Transverse colon (tissue), 4 donors: ENCODE results near the gene SFTPA2. TPM values are rescaled to one million over a fixed set of nuclear protein-coding genes. Genes with fewer than 3 reads are reported as not detected.
"Not testable (repeated sequence)": the region's sequence is repeated elsewhere in the genome, so short reads cannot be mapped to it uniquely, and the experiment has no call there.

ENCODE experiments used
- DNase-seq: peaks from one replicate; pipeline ENCODE4 v3.0.0-alpha.2; 2019
- H3K27ac ChIP-seq, 4 donors: fragments of 200-600 bp; sonication (generic); 2 replicates each; pipeline ENCODE4 v1.5.1; 2016 to 2018; ENCODE audit warnings: inconsistent platforms in 4 of 4
- H3K27me3 ChIP-seq: fragments of 200-600 bp; sonication (generic); 2 replicates; pipeline ENCODE4 v1.5.1; 2017; ENCODE audit warnings: inconsistent platforms
- H3K36me3 ChIP-seq, 4 donors: fragments of 200-600 bp; sonication (generic); 2 replicates each; pipeline ENCODE4 v1.5.1; 2017 to 2019; ENCODE audit warnings: inconsistent platforms in 4 of 4
- H3K4me1 ChIP-seq, 4 donors: fragments of 200-600 bp; sonication (generic); 2 replicates each; pipeline ENCODE4 v1.5.1; 2017 to 2020; ENCODE audit warnings: inconsistent platforms in 4 of 4
- H3K4me3 ChIP-seq, 4 donors: fragments of 200-600 bp; sonication (generic); 1 replicate in 1 of 4; 2 replicates in 3 of 4; pipeline versions ENCODE4 v1.5.1 to v1.6.1; 2017 to 2019; ENCODE audit warnings: inconsistent platforms in 4 of 4
- H3K9me3 ChIP-seq, 2 donors: fragments of 200-600 bp; sonication (generic); 2 replicates each; pipeline ENCODE4 v1.5.1; 2017 to 2019; ENCODE audit warnings: inconsistent platforms in 2 of 2
- EP300 ChIP-seq: sonication (generic); formaldehyde crosslinking; IDR thresholded peaks from one replicate; pipeline ENCODE4 v1.6.1; 2017; ENCODE audit warnings: antibody characterized with exemption, low read depth
- POLR2A ChIP-seq: fragments of 450-650 bp; IDR thresholded peaks from one replicate; pipeline ENCODE4 v1.6.1; 2016; ENCODE audit warnings: antibody characterized with exemption, mild to moderate bottlenecking, moderate library complexity
- POLR2AphosphoS5 ChIP-seq, 3 donors: sonication (generic); formaldehyde crosslinking; IDR thresholded peaks; one replicate each; pipeline ENCODE4 v1.6.1; 2016; ENCODE audit warnings: antibody characterized with exemption in 3 of 3
- WGBS, 2 donors: methylation state at CpG; one replicate each; pipeline ENCODE4 v1.1.5; 2018; ENCODE audit warnings: low coverage in 1 of 2; 5-methylcytosine and 5-hydroxymethylcytosine counted together
- in situ Hi-C, 4 donors: fragments of 200-750 bp; cut with MboI; loops; one replicate each; pipeline versions ENCODE4 v1.15.0 to v1.15.1; 2017; ENCODE audit warnings: low sequenced_read_pairs in 3 of 4, low pct_ligation_motif_present in 1 of 4, low pct_unique_long_range_greater_than_20kb in 1 of 4
- intact Hi-C: fragments of 100-400 bp; cut with DNase I; formaldehyde crosslinking; loops from one replicate; pipeline ENCODE4 v1.15.1; 2023; ENCODE audit warnings: low total_unique reads
- total RNA-seq, 4 donors: library from RNA; depleted of rRNA; stranded (reverse); fragments of >200 nt; gene quantifications; one replicate each; pipeline ENCODE4 v1.1.0, GENCODE V29; 2016
- TF ChIP-seq, protein P1 (sequence below), 5 experiments: fragments of 200-600 bp in 3 of 5; fragments of 450-650 bp in 2 of 5; sonication (generic) in 3 of 5; IDR thresholded peaks; 1 replicate in 2 of 5; 2 replicates in 3 of 5; pipeline ENCODE4 v1.5.1; 2016 to 2017; ENCODE audit warnings: antibody characterized with exemption in 5 of 5, inconsistent platforms in 3 of 5, mild to moderate bottlenecking in 2 of 5, moderate library complexity in 1 of 5

SFTPA2 gene
- total RNA-seq, 4 donors from 2014 or later: 0.32 to 4.9 (median 2.5) TPM

DNA sequence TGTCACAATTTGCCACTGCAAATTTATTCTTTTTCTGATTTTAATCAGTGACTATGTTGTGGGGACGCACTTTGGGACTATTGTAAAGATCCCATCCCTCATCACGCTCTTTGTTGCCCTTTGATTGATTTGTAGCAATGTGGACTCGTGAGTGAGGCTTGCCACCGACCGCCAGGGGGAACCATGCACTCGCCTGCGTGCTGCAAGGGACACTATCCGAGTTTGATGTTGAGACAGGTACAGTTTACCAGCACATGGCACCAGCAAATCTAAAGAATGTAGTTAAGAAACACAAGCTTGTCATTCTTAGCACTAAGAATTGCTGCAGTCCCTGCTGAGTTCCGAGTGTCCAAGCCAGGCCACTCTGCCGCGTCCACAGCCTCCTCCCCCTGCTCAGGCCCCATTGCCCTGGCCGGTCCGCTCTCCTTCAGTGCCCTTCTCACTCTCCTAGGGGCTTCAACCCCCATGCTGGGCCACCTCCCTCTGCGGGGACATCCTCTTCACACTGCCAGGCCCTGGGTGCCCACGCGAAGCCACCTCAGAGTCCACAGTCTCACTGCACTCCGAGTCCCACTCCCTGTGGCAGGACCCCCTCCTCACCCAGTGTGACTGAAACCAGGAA is 2.0 kb upstream of the SFTPA2 start:
- Histone ChIP-seq H3K36me3 (no peaks in the 10 kb centered on the region), H3K4me3 (no peak overlapping the region), H3K9me3 (no peaks in the 10 kb centered on the region), H3K4me1 (peaks cover 0 to 18% (median 8%) of the 10 kb centered on the region in 4 donors), H3K27me3 (no peaks in the 10 kb centered on the region), H3K27ac (no peak overlapping the region)
- TF ChIP-seq, protein P1, sequence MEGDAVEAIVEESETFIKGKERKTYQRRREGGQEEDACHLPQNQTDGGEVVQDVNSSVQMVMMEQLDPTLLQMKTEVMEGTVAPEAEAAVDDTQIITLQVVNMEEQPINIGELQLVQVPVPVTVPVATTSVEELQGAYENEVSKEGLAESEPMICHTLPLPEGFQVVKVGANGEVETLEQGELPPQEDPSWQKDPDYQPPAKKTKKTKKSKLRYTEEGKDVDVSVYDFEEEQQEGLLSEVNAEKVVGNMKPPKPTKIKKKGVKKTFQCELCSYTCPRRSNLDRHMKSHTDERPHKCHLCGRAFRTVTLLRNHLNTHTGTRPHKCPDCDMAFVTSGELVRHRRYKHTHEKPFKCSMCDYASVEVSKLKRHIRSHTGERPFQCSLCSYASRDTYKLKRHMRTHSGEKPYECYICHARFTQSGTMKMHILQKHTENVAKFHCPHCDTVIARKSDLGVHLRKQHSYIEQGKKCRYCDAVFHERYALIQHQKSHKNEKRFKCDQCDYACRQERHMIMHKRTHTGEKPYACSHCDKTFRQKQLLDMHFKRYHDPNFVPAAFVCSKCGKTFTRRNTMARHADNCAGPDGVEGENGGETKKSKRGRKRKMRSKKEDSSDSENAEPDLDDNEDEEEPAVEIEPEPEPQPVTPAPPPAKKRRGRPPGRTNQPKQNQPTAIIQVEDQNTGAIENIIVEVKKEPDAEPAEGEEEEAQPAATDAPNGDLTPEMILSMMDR (IDR thresholded peaks at IDR 0.05): peak; percentile 60 to 73 (median 72)
- TF ChIP-seq POLR2AphosphoS5 (IDR thresholded peaks at IDR 0.05): no peak
- intact Hi-C loops: no loop called here
- peak; percentile 71 for DNase-seq
- in situ Hi-C loops: loop anchor here in 3 of 4 donors (25.0 kb wide), 2 partner anchors 375 to 700 kb away; partner anchors contain the start of gene SFTPD (in 3 of the 3)
- WGBS, 2 donors: 46 to 60% methylated on average over 1 to 17 of the region's 17 CpGs

DNA sequence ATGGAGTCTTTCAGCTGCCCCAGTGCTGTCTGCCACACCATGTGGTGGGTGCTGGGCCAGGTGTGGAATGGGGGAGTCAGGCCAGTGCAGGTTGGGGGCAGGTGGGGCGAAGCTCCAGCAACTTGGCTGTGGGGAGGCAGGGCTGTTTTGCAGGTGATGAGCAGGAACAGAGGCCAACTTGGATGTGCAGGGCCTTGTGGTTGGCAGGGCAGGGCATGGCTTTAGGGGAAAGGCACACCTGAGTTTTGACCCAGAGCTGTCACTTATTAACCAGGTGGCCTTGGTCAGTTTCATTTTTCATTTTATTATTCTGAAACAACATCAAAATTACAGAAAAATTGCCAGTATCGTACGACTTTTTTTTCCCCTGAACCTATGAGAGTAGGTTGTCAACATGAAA is 1.1 kb upstream of the SFTPA2 start:
- Histone ChIP-seq H3K4me1 (peaks cover 0 to 18% (median 8%) of the 10 kb centered on the region in 4 donors), H3K27ac (peak overlapping the region in 1 of 4 donors; percentile 14), H3K36me3 (no peaks in the 10 kb centered on the region), H3K4me3 (no peak overlapping the region), H3K9me3 (no peaks in the 10 kb centered on the region), H3K27me3 (no peaks in the 10 kb centered on the region)
- WGBS, 2 donors: 48 to 60% methylated on average over 2 to 3 of the region's 3 CpGs
- intact Hi-C loops: no loop called here
- no peak for DNase-seq
- in situ Hi-C loops: loop anchor here in 3 of 4 donors (25.0 kb wide), 2 partner anchors 376 to 701 kb away; partner anchors contain the start of gene SFTPD (in 3 of the 3)
- TF ChIP-seq POLR2A (no peak), EP300 (no peak), POLR2AphosphoS5 (IDR thresholded peaks at IDR 0.05) (no peak)
- TF ChIP-seq, protein P1 (IDR thresholded peaks at IDR 0.05): no peak

DNA sequence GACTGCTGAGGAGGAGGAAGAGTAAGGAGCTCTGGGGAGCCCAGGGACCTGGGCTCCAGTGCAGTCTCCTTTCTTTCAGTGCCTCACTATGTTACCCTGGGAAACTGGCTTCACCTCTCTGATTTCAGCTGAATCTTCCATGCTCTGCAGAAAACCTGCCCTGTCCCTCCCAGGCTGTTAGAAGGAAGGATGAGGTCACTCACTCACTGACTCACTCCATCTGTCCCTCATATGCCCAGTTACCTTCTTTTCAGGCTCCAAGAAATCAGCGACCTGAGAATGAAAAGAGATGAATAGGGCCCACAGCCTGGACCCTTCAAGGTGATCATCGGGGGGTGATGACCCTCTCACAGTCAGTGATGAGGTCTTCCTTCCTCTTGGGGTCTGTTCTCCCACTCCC is 481 bp downstream of the SFTPA2 start:
- DNase-seq: no peak
- Histone ChIP-seq H3K27ac (peak overlapping the region in 2 of 4 donors; percentile 6 to 29), H3K4me3 (no peak overlapping the region), H3K27me3 (no peaks in the 10 kb centered on the region), H3K9me3 (no peaks in the 10 kb centered on the region), H3K36me3 (no peaks in the 10 kb centered on the region), H3K4me1 (peaks cover 0 to 18% (median 8%) of the 10 kb centered on the region in 4 donors)
- intact Hi-C loops: no loop called here
- in situ Hi-C loops: loop anchor here in 3 of 4 donors (5.0 to 25.0 kb wide), 3 partner anchors 53 to 703 kb away; partner anchors contain the start of genes SFTPD (in 3 of the 3) and SFTPA1 (in 1 of the 3)
- 71 to 80% methylated on average over 2 of the region's 2 CpGs for WGBS, 2 donors
- TF ChIP-seq EP300: no peak
- TF ChIP-seq POLR2AphosphoS5 (IDR thresholded peaks at IDR 0.05): no peak
- TF ChIP-seq, protein P1 (IDR thresholded peaks at IDR 0.05): no peak
- TF ChIP-seq POLR2A: no peak

DNA sequence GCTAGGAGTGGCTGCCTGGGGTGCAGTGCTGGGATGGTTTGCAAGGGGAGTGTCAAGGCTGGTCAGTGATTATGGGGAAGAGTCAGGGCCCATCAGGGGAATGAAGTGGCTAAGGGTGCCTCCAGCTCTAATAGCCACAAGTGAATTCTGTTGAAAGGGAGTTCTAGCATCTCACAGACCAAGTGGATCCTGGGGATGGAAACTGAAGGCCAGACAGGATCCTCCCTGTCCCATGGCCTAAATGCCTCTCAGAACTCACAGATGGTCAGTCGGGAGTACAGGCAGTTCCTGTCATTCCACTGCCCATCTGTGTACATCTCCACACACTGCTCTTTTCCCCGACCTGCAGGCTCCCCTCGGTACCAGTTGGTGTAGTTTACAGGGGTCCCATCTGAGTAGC is 3.2 kb downstream of the SFTPA2 start:
- H3K9me3 ChIP-seq, H3K27ac ChIP-seq, intact Hi-C loops, DNase-seq, H3K27me3 ChIP-seq, H3K4me3 ChIP-seq, H3K36me3 ChIP-seq: not testable (repeated sequence)
- 90% methylated on average over 2 of the region's 3 CpGs; no CpG with 5 or more reads in 1 of the 2 donors for WGBS, 2 donors
- in situ Hi-C loops: loop anchor here in 3 of 4 donors (5.0 to 25.0 kb wide), 3 partner anchors 55 to 705 kb away; partner anchors contain the start of genes SFTPD (in 3 of the 3) and SFTPA1 (in 1 of the 3)
- H3K4me1 ChIP-seq: peaks cover 0 to 15% (median 7%) of the 10 kb centered on the region in 4 donors
